Measurements from ENCODE around the gene ENPEP. TPM values are rescaled to one million over a fixed set of nuclear protein-coding genes. Genes with fewer than 3 reads are reported as not detected.

Gene ENPEP
- total and polyA plus RNA-seq, 9 of the 15 experiments (the other 6 are each of a cell fraction or from before 2014, with no cell fraction given): 0.01 TPM; not detected in 7

DNA sequence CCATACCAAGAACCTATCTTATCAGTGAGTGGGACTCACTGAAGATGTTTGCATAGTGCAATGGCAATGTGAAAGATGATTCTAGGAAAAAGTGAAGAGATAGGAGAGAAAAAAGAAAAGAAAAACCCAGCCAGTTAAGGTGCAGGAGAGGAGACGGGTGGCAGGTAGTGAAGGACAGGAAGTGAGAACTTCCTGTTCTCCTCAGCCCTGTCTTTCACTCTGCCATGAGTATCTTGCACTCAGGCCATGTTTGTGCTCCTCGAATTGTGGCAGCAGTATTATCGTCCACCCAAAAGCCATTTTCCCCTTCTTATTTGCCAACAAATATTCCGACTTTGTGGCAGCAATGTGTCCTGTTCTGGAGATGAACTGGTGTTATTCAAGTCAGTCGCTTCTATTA is 8.6 kb upstream of the ENPEP start (continued):
- no peak for TF ChIP-seq MYC (IDR thresholded peaks at IDR 0.05; ENCODE audit: low read depth, low read length)
- TF ChIP-seq MYC (CRISPR knock-in tag; IDR thresholded peaks at IDR 0.05; ENCODE audit: borderline replicate concordance, low read depth): no peak
- no peak for TF ChIP-seq ZBTB8A (IDR thresholded peaks at IDR 0.05; ENCODE audit: partially characterized antibody)
- TF ChIP-seq, protein P1, sequence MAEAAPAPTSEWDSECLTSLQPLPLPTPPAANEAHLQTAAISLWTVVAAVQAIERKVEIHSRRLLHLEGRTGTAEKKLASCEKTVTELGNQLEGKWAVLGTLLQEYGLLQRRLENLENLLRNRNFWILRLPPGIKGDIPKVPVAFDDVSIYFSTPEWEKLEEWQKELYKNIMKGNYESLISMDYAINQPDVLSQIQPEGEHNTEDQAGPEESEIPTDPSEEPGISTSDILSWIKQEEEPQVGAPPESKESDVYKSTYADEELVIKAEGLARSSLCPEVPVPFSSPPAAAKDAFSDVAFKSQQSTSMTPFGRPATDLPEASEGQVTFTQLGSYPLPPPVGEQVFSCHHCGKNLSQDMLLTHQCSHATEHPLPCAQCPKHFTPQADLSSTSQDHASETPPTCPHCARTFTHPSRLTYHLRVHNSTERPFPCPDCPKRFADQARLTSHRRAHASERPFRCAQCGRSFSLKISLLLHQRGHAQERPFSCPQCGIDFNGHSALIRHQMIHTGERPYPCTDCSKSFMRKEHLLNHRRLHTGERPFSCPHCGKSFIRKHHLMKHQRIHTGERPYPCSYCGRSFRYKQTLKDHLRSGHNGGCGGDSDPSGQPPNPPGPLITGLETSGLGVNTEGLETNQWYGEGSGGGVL (CRISPR knock-in tag; IDR thresholded peaks at IDR 0.05): no peak
- no peak for TF ChIP-seq ZNF232 (CRISPR knock-in tag; IDR thresholded peaks at IDR 0.05)
- TF ChIP-seq ZBED1 (IDR thresholded peaks at IDR 0.05): no peak
- TF ChIP-seq ZFP36 (IDR thresholded peaks at IDR 0.05; ENCODE audit: low read depth, low read length, partially characterized antibody): no peak
- TF ChIP-seq PHTF2 (CRISPR knock-in tag; IDR thresholded peaks at IDR 0.05): no peak

DNA sequence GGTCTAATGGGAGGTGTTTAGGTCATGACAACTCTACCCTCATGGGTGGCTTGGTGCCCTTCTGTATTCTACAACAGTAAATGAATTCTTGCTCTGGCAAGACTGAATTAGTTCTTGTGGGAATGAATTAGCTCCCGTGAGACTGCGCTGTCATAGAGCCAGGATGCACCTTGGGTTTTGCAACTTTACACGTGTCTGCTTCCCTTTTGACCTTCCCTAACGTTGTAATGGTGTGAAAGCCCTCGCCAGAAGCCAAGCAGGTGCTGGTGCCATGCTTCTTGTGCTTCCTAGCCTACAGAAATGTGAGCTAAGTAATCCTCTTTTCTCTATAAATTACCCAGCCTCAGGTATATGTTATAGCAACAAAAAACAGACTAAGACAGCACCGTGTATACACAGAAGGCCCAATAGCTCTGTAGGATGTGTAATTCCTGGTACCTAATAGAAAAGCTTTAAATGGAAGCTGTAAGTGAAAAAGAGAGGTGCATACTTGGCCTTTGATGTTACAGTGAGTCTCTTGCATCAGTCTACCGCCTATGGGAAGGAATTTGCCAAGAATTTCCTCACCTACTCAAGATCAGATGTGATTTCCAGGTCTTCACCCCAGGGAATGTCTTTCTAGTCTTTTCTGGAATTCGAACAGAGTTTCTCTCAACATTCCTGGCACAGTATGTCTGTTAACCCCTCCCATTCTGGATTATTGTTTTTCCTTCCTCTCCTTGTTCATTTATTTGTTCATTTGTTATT is 3.2 kb upstream of the ENPEP start:
- Histone ChIP-seq H3K36me3 (ENCODE audit: control insufficient read depth, insufficient read depth, low read length) (no peaks in the 10 kb centered on the region), H3K4me1 (replicated peaks in 1 of 2; ENCODE audit: control insufficient read depth in 2 of 2, insufficient read depth in 2 of 2, low read length in 2 of 2) (peaks cover 0 to 4% of the 10 kb centered on the region in 2 experiments; a peak in 3 of 5 replicates), H4K20me1 (replicated peaks; ENCODE audit: control insufficient read depth, insufficient read depth, low read length) (no peaks in the 10 kb centered on the region), H3K27me3 (ENCODE audit: control insufficient read depth in 2 of 2, insufficient read depth in 2 of 2, low read length in 2 of 2) (peaks cover 14 to 24% of the 10 kb centered on the region in 2 experiments; a peak in 4 of 5 replicates), H3K9me1 (ENCODE audit: control insufficient read depth, insufficient read depth, low read length) (no peaks in the 10 kb centered on the region), H3K27ac (ENCODE audit: extremely low read depth, low read depth, low read length) (no peak overlapping the region), H3K9me3 (replicated peaks; ENCODE audit: control insufficient read depth, insufficient read depth, low read depth, low read length) (no peaks in the 10 kb centered on the region), H2AFZ (ENCODE audit: low read depth, low read length) (no peak overlapping the region), H3K9ac (ENCODE audit: insufficient read depth in 1 of 2, low read depth in 2 of 2, low read length in 2 of 2) (no peak overlapping the region), H3K79me2 (ENCODE audit: control insufficient read depth, insufficient read depth, low read length) (no peaks in the 10 kb centered on the region), H3K4me2 (ENCODE audit: insufficient read depth, low read length) (no peak overlapping the region), H3K4me3 (no peak overlapping the region)
- no peak for TF ChIP-seq RAD51 (IDR thresholded peaks at IDR 0.05; ENCODE audit: borderline replicate concordance, low read depth)
- TF ChIP-seq JUNB (CRISPR knock-in tag; conservative IDR thresholded peaks at IDR 0.05): no peak
- TF ChIP-seq FOXJ2 (tag; IDR thresholded peaks at IDR 0.05): no peak
- DNase-seq (ENCODE audit: extremely low read depth in 1 of 4, low spot score in 3 of 4) (no peak), ATAC-seq (no peak), FAIRE-seq (no peak)
- no TSS peak for BruUV-seq (replicated peaks)
- under 1% methylated on average over 8 of the region's 8 CpGs for WGBS (ENCODE audit: insufficient coverage, low coverage, missing lambda C conversion rate)
- in situ Hi-C loops (cut with MboI): no loop called here
- intact Hi-C loops (cut with micrococcal nuclease): no loop called here
- ChIA-PET CTCF (ENCODE audit: low intra/inter-chr PET ratio) (no interaction called here), POLR2A (no interaction called here)

All from K562 (cell line).